Measurements from ENCODE around the gene TUBGCP2.

Gene TUBGCP2

DNA sequence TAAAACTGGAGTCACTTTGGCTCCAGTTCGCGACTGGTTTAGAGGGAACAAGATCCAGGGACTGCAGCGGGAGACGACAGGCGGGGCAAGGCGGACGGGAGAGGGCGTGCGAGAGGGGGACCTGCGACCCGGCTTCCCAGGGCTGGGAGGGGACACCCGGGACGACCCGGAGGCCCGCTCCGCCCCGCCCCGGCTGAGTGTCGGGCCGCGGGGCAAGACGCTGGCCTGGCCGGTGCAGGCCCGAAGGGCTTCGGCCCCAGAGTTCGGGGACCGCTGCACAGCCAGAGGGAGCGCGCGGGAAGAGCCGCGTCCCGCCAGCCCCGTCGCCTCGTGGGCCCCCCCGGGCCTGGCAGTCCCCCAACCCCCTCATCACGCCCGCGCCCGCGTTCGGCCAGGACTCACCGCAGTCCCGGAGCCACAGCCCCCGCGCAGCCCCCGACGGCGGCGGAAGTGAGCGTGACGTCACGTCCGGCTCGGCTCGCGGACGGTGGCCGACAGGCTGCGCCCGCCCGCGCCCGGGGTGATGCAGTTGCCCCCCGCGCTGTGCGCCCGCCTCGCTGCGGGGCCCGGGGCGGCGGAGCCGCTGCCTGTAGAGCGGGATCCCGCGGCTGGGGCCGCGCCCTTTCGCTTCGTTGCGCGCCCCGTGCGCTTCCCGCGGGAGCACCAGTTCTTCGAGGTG, at the start of gene TUBGCP2, which contains the start of gene ZNF511 (continued):
- no peak for TF ChIP-seq ZNF704 (tag by site-specific recombination; IDR thresholded peaks at IDR 0.05)
- TF ChIP-seq, protein P1, sequence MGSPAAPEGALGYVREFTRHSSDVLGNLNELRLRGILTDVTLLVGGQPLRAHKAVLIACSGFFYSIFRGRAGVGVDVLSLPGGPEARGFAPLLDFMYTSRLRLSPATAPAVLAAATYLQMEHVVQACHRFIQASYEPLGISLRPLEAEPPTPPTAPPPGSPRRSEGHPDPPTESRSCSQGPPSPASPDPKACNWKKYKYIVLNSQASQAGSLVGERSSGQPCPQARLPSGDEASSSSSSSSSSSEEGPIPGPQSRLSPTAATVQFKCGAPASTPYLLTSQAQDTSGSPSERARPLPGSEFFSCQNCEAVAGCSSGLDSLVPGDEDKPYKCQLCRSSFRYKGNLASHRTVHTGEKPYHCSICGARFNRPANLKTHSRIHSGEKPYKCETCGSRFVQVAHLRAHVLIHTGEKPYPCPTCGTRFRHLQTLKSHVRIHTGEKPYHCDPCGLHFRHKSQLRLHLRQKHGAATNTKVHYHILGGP (tag by site-specific recombination; IDR thresholded peaks at IDR 0.05), result no peak
- no peak for TF ChIP-seq KLF1 (tag by site-specific recombination; IDR thresholded peaks at IDR 0.05)
- TF ChIP-seq ZNF211 (tag by site-specific recombination; IDR thresholded peaks at IDR 0.05; ENCODE audit: low read depth), result no peak
- TF ChIP-seq ZNF792 (tag by site-specific recombination; IDR thresholded peaks at IDR 0.05), result no peak
- no peak for TF ChIP-seq RBAK (tag by site-specific recombination; IDR thresholded peaks at IDR 0.05)
- TF ChIP-seq ZNF48 (tag by site-specific recombination; IDR thresholded peaks at IDR 0.05), result no peak
- no peak for TF ChIP-seq KLF8 (tag by site-specific recombination; IDR thresholded peaks at IDR 0.05)
- no peak for TF ChIP-seq HOXD13 (CRISPR knock-in tag; IDR thresholded peaks at IDR 0.05; ENCODE audit: borderline replicate concordance)
- no peak for TF ChIP-seq ZNF133 (tag by site-specific recombination; IDR thresholded peaks at IDR 0.05)
- TF ChIP-seq ZNF701 (tag by site-specific recombination; IDR thresholded peaks at IDR 0.05), result no peak
- TF ChIP-seq ZNF148 (tag by site-specific recombination; IDR thresholded peaks at IDR 0.05; ENCODE audit: borderline replicate concordance), result no peak
- no peak for TF ChIP-seq ZNF621 (tag by site-specific recombination; IDR thresholded peaks at IDR 0.05)
- TF ChIP-seq ZEB2 (tag by site-specific recombination; IDR thresholded peaks at IDR 0.05), result no peak
- TF ChIP-seq ZNF398 (tag by site-specific recombination; IDR thresholded peaks at IDR 0.05), result peak; percentile 59; the same call in 1 of the 2 replicates
- peak; percentile 55; the same call in 1 of the 2 replicates for TF ChIP-seq ZNF184 (tag by site-specific recombination; IDR thresholded peaks at IDR 0.05)
- no peak for TF ChIP-seq ZNF324 (tag by site-specific recombination; IDR thresholded peaks at IDR 0.05)
- TF ChIP-seq ZNF214 (tag by site-specific recombination; IDR thresholded peaks at IDR 0.05; ENCODE audit: borderline replicate concordance), result no peak
- TF ChIP-seq OSR2 (tag by site-specific recombination; IDR thresholded peaks at IDR 0.05), result no peak
- no peak; the same call in 1 of the 2 replicates for TF ChIP-seq ELK4 (IDR thresholded peaks at IDR 0.05; ENCODE audit: borderline replicate concordance, low read depth, low read length)
- TF ChIP-seq ZNF302 (tag by site-specific recombination; IDR thresholded peaks at IDR 0.05; ENCODE audit: low read depth), result no peak
- TF ChIP-seq GLIS2 (tag by site-specific recombination; IDR thresholded peaks at IDR 0.05), result peak; percentile 69
- no peak for TF ChIP-seq TCF7L2 (IDR thresholded peaks at IDR 0.05; ENCODE audit: borderline replicate concordance, low read depth, low read length)
- no peak for TF ChIP-seq ZNF19 (tag by site-specific recombination; IDR thresholded peaks at IDR 0.05; ENCODE audit: low read depth)
- no peak for TF ChIP-seq ZBTB21 (tag by site-specific recombination; IDR thresholded peaks at IDR 0.05)
- TF ChIP-seq ZFP3 (tag by site-specific recombination; IDR thresholded peaks at IDR 0.05; ENCODE audit: low read depth), result no peak
- no peak; the same call in 1 of the 2 replicates for TF ChIP-seq EGR2 (tag by site-specific recombination; IDR thresholded peaks at IDR 0.05; ENCODE audit: low read depth)
- TF ChIP-seq ZNF596 (tag by site-specific recombination; IDR thresholded peaks at IDR 0.05), result 0 out of 2 replicates have a peak, but pooled peaks have one; percentile 28
- TF ChIP-seq ZNF175 (tag by site-specific recombination; IDR thresholded peaks at IDR 0.05), result no peak
- TF ChIP-seq ZNF404 (tag by site-specific recombination; IDR thresholded peaks at IDR 0.05), result no peak
- no peak for TF ChIP-seq ZNF544 (tag by site-specific recombination; IDR thresholded peaks at IDR 0.05)

Measured in HEK293 (cell line).